AG10803 (cell line): ENCODE data around the gene HDHD5.

Experiments used
- DNase-seq: peaks from one replicate; pipeline ENCODE4 v3.0.0; 2010; ENCODE audit warnings: low read depth
- H3K4me3 ChIP-seq: 2 replicates; pipeline ENCODE4 v1.5.1; 2011; ENCODE audit warnings: mild to moderate bottlenecking, low read length, control low read depth
- TF ChIP-seq, protein P1 (sequence below): conservative IDR thresholded peaks from 2 replicates; pipeline ENCODE4 v1.5.1; 2011; ENCODE audit warnings: mild to moderate bottlenecking, low read length, control low read depth, inconsistent platforms

Gene HDHD5

DNA sequence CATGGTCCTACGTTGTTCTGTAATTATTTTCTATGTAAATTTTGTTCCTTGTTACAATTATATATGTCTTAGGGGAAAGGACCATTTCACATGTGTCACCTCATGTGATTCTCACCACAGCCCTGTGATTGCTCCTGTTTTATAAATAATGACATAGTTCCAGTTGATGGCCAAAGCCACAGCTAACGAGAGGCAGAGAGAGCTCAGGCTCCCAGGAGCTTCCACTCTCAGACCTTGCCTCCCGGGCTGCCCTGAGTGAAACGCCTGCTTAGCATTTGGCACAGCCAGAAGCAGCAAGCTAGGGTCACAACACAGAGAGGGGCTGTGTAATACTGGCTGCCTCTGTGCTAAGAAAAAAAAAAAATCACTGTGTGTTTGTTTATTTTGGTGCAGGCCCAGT is 43.8 kb downstream of the HDHD5 start:
- TF ChIP-seq, protein P1, sequence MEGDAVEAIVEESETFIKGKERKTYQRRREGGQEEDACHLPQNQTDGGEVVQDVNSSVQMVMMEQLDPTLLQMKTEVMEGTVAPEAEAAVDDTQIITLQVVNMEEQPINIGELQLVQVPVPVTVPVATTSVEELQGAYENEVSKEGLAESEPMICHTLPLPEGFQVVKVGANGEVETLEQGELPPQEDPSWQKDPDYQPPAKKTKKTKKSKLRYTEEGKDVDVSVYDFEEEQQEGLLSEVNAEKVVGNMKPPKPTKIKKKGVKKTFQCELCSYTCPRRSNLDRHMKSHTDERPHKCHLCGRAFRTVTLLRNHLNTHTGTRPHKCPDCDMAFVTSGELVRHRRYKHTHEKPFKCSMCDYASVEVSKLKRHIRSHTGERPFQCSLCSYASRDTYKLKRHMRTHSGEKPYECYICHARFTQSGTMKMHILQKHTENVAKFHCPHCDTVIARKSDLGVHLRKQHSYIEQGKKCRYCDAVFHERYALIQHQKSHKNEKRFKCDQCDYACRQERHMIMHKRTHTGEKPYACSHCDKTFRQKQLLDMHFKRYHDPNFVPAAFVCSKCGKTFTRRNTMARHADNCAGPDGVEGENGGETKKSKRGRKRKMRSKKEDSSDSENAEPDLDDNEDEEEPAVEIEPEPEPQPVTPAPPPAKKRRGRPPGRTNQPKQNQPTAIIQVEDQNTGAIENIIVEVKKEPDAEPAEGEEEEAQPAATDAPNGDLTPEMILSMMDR: no peak
- no peak overlapping the region for H3K4me3 ChIP-seq
- DNase-seq: no peak

DNA sequence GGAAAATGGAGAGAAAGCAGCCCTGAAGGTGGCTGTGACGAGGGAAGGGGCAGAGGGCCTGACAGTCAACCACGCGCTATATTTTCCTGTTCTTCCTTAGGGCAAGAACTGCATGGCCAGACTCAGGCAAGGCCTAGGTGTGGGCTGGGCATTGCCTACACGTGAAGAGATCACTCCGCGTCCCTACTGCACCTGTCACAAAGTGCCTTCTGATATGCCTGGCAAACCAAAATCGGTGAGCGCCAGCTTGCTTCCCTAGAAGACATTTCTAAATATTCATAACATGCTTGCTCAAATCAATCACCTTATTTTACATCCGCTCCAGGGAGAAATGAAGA is 44.2 kb downstream of the HDHD5 start:
- no peak overlapping the region for H3K4me3 ChIP-seq
- TF ChIP-seq, protein P1: no peak
- DNase-seq: no peak

DNA sequence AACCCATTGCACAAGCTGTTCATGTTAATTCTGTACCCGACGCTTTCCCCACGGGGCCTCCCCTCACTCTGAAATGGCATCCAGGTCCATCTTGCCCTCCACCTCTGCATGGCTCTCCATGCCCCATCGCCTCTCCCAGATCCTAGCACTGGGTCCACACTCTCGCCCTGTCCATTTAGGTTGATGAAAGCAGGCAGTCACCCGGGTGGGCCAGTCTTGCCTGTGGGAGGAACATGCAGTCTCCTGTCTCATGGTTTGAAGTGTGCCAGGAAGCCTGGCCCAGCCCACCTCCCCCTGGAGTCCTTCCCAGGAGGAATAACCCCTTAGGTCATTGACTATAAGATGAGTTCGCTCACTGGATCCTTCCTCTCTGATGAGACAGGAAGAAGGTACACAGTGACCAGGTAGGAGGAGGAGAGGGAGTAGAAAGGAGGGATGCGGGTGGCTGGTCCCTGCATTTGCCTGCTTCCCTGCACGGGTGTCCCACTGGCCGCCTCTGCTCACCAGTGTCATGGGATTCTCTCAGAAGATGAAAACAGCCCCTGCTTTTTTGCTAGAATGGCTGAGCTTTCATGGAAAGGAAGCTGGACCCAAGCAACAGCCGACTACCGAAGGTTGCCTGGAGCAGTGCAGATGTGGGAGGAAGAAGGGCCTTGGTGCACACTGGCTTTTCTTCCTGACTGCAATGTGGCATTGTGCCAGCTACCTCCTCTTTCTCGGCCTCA is 44.7 kb downstream of the HDHD5 start:
- H3K4me3 ChIP-seq: no peak overlapping the region
- DNase-seq: no peak
- TF ChIP-seq, protein P1: no peak

DNA sequence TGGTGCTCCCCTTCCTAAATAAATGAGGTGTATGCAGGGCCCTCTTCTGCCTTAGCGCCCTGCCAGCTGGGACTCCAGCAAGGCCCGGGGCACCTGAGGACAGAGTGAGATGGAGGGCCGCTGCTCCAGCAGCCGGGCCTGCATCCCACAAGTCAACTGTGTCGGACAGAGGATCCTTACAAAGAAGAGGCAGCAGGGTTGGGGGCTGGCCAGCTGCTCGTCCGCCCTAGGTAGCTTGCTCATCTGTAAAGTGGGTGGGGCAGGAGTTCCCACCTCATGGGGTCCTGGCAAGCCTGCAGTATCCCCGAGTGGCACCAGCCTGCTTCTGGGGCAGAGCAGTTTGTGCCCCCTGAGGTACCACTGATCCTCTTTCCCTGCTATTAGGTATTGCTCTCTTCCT is 45.5 kb downstream of the HDHD5 start:
- no peak for DNase-seq
- TF ChIP-seq, protein P1: no peak
- H3K4me3 ChIP-seq: no peak overlapping the region

DNA sequence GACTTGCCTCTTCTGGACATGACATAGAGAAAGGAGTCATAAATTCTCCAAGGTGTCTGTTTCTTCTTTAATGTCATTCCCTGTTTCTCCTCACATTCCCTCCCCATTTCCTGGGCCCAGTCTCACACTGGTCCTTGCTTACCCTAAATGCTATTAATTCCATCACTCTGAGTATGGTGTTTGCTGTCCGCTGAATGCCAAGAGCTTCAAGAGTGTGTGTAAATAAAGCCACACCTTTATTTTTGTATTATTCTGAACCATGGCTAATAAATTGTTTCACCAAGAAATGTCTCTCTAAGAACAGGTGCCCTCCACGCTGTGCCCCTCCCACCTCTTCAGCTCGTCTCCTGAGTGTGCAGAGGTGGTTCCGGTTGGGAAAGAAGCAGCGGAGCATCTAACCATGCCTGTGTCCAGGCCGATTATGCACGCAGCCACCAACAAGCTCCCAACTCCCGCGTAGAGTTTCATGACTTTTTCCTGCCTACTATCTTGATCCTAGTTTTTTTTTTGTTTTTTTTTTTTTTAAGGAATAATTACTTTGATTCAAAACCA is 46.5 kb downstream of the HDHD5 start:
- no peak overlapping the region for H3K4me3 ChIP-seq
- DNase-seq: no peak
- TF ChIP-seq, protein P1: no peak

DNA sequence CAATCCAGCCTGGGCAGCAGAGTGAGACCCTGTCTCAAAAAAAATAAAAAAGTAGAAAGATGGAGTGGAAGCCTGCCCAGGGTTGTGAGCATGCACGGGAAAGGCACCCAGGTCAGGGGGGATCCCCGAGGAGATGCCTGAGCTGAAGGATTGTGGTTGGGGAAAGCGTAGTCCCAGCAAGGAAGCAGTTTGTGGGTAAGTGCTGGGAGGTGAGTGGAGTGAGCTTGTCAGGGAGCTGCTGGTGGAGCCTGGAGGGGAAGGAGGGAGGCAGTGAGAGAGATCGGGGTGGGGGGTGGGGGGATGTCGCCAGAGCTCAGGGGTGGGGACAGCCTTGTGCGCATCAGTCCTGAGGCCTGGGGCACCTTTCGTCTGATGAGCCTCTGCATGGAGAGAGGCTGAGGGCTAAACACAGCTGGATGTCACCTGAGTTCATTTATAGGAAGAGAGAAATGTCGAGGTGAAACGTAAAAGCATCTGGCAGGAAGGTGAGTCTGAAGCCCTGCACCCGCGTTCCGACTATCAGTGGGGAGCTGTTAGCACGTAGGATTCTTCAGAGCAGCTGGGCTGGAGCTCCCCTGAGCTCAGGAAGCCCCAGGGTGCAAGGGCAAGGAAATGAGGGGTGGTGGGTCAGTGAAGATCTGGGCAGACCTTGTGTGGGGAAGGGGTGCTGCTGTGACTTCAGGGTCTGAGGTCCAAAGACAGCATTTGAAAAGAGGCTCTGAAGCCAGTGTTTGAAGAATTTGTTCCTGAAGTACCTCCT is 48.1 kb downstream of the HDHD5 start:
- DNase-seq: no peak
- TF ChIP-seq, protein P1: no peak
- H3K4me3 ChIP-seq: no peak overlapping the region

DNA sequence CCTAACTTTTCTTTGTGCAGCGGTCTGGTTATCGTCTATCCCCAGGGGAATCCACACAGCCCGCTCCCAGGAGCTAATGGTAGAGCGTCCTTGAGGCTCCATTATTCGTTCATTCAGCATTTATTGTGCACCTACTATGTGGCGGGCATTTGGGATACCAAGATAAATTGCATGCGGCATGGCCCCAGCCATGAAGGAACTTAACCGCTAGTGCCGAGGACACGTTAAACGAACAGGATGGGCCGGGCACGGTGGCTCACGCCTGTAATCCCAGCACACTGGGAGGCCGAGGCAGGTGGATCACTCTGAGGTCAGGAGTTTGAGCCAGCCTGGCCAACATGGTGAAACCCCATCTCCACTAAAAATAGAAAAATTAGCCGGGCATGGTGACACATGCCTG is 49.1 kb downstream of the HDHD5 start:
- TF ChIP-seq, protein P1: no peak
- no peak overlapping the region for H3K4me3 ChIP-seq
- DNase-seq: no peak
